GM21825 (cell line): ENCODE data around the gene PITPNC1.
"Not testable (repeated sequence)": the region's sequence is repeated elsewhere in the genome, so short reads cannot be mapped to it uniquely, and the experiment has no call there.

Experiments used
- ATAC-seq: cut with Tn5 transposase; IDR thresholded peaks from one replicate; pipeline ENCODE4 v1.9.1; 2021; ENCODE audit warnings: mild to moderate bottlenecking, moderate library complexity; ENCODE audit not compliant: unreplicated experiment

The PITPNC1 gene

GRCh38 chr17:67393809-67394397 lies 16.8 kb downstream of the PITPNC1 start:
- ATAC-seq: no peak

GRCh38 chr17:67399676-67400075 lies 22.6 kb downstream of the PITPNC1 start:
- no peak for ATAC-seq

- no peak for ATAC-seq
Measured at GRCh38 chr17:67400193-67400592, 23.1 kb downstream of the PITPNC1 start.

- no peak for ATAC-seq
Measured at GRCh38 chr17:67401106-67401505, 24.0 kb downstream of the PITPNC1 start.

GRCh38 chr17:67401598-67402504 lies 24.8 kb downstream of the PITPNC1 start:
- ATAC-seq: no peak

- ATAC-seq: no peak
Measured at GRCh38 chr17:67403065-67403464, 26.0 kb downstream of the PITPNC1 start.

- ATAC-seq: no peak
Measured at GRCh38 chr17:67403483-67403882, 26.4 kb downstream of the PITPNC1 start.

GRCh38 chr17:67408455-67408830 lies 31.4 kb downstream of the PITPNC1 start:
- not testable (repeated sequence) for ATAC-seq

GRCh38 chr17:67411397-67411796 lies 34.3 kb downstream of the PITPNC1 start:
- no peak for ATAC-seq

GRCh38 chr17:67412032-67412431 lies 35.0 kb downstream of the PITPNC1 start:
- no peak for ATAC-seq

- ATAC-seq: no peak
Measured at GRCh38 chr17:67412941-67413340, 35.9 kb downstream of the PITPNC1 start.

GRCh38 chr17:67413388-67413787 lies 36.3 kb downstream of the PITPNC1 start:
- ATAC-seq: no peak

GRCh38 chr17:67414130-67414529 lies 37.0 kb downstream of the PITPNC1 start:
- ATAC-seq: no peak

GRCh38 chr17:67414559-67414958 lies 37.5 kb downstream of the PITPNC1 start:
- no peak for ATAC-seq

- ATAC-seq: no peak
Measured at GRCh38 chr17:67415291-67415690, 38.2 kb downstream of the PITPNC1 start.

GRCh38 chr17:67417507-67417906 lies 40.4 kb downstream of the PITPNC1 start:
- no peak for ATAC-seq

- no peak for ATAC-seq
Measured at GRCh38 chr17:67420994-67421393, 43.9 kb downstream of the PITPNC1 start.

- no peak for ATAC-seq
Measured at GRCh38 chr17:67421869-67422273, 44.8 kb downstream of the PITPNC1 start.

- ATAC-seq: not testable (repeated sequence)
Measured at GRCh38 chr17:67422296-67422695, 45.2 kb downstream of the PITPNC1 start.

- ATAC-seq: no peak
Measured at GRCh38 chr17:67422897-67423296, 45.8 kb downstream of the PITPNC1 start.

- no peak for ATAC-seq
Measured at GRCh38 chr17:67425571-67426160, 48.6 kb downstream of the PITPNC1 start.

GRCh38 chr17:67427424-67427823 lies 50.3 kb downstream of the PITPNC1 start:
- ATAC-seq: no peak
